GM12878 (cell line): ENCODE results near the gene BRDT. TPM values are rescaled to one million over a fixed set of nuclear protein-coding genes. Genes with fewer than 3 reads are reported as not detected.

Experiments used
- BMI1 ChIP-seq: fragments of 450-650 bp; IDR thresholded peaks from 2 replicates; pipeline ENCODE4 v1.6.1; 2016; ENCODE audit warnings: mild to moderate bottlenecking, moderate library complexity, borderline replicate concordance
- BRCA1 ChIP-seq: IDR thresholded peaks from 2 replicates; pipeline ENCODE4 v1.6.1; 2011; ENCODE audit warnings: low read depth, low read length, improper control_type of control experiment
- CHD2 ChIP-seq: IDR thresholded peaks from 2 replicates; pipeline ENCODE4 v1.6.1; 2011; ENCODE audit warnings: low read depth, low read length, improper control_type of control experiment, borderline replicate concordance
- DPF2 ChIP-seq: fragments of 450-650 bp; IDR thresholded peaks from 2 replicates; pipeline ENCODE4 v1.6.1; 2017; ENCODE audit warnings: mild to moderate bottlenecking
- EED ChIP-seq: sonication (generic); IDR thresholded peaks from 2 replicates; pipeline ENCODE4 v1.6.1; 2016; ENCODE audit warnings: antibody characterized with exemption, low read depth
- MTA3 ChIP-seq: IDR thresholded peaks from 2 replicates; pipeline ENCODE4 v1.6.1; 2012; ENCODE audit warnings: low read length, inconsistent platforms, borderline replicate concordance
- NRF1 ChIP-seq: conservative IDR thresholded peaks from 2 replicates; pipeline ENCODE4 v1.6.1; 2011; ENCODE audit warnings: mild to moderate bottlenecking, low read depth, low read length, improper control_type of control experiment
- PML ChIP-seq: IDR thresholded peaks from 2 replicates; pipeline ENCODE4 v1.6.1; 2012; ENCODE audit warnings: low read length, inconsistent platforms
- ZNF274 ChIP-seq: IDR thresholded peaks from one replicate; pipeline ENCODE4 v1.8.0; 2011; ENCODE audit not compliant: insufficient read length, insufficient read depth
- polyA plus RNA-seq, 11 experiments: library from polyadenylated mRNA; depleted of rRNA in 4 of 11; unstranded in 6 of 11; stranded (reverse) in 5 of 11; fragments of >200 nt; fragmentation: Nextera tagmentation in 4 of 11; fragmentation: Illumina TruSeq in 1 of 11; extraction: Ambion mirVana in 4 of 11; extraction: Trizol in 1 of 11; gene quantifications; 1 replicate in 1 of 11; 2 replicates in 10 of 11; pipeline versions ENCODE4 v1.2.1 to v1.2.3, GENCODE V29; 2011 to 2016; ENCODE audit warnings: inconsistent platforms in 2 of 11, missing spikeins in 2 of 11, low read depth in 1 of 11
- total RNA-seq, 4 experiments: library from RNA; depleted of rRNA in 3 of 4; stranded (reverse); fragments of >200 nt in 3 of 4; fragmentation: Illumina TruSeq in 1 of 4; extraction: Trizol in 1 of 4; gene quantifications; 2 replicates each; pipeline versions ENCODE4 v1.2.1 to v1.2.3, GENCODE V29; 2013 to 2021
- TF ChIP-seq, protein P1 (sequence below): fragments of 450-650 bp; formaldehyde crosslinking; IDR thresholded peaks from 2 replicates; pipeline ENCODE4 v1.4.0; 2020; ENCODE audit warnings: mild to moderate bottlenecking, moderate library complexity
- TF ChIP-seq, protein P2 (sequence below): fragments of 450-650 bp; formaldehyde crosslinking; IDR thresholded peaks from 2 replicates; pipeline ENCODE4 v1.4.0; 2022; ENCODE audit warnings: mild to moderate bottlenecking, moderate library complexity

BRDT gene
- total and polyA plus RNA-seq, 10 of the 15 experiments (the other 5 are each of a cell fraction or from before 2014, with no cell fraction given): 0.02 to 0.11 TPM; not detected in 8

DNA sequence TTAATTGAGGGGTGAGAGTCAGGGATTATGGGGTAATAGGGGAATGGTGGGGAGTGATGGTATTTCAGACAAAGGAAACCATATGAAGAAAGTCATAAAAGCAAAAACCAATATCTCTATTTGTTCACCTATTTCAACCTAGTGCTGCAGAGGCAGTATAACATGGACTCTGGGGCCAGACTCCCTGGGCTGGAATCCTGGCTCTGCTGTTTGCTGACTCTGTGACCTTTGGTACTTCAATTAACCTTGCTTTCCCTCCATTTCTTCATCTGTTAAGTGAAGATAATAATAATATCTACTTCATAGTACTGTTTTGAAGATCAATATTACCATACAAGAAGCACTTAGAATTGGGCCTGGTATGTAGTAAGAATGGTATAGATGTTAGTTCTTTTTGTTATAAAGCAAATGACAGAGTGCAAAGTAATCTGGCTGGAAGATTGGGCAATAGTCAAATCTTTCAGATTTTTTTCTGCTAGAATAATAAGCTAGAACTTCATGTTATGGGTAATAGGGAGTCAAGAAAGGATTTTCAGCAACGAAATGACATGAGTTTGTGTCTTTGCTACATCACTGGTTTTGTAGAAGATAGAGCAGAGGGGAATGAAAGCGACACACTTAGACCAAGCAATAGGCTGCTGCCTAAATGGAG lies 89.6 kb downstream of the BRDT start (continued):
- TF ChIP-seq ZNF274 (no peak), MTA3 (no peak), EED (no peak), NRF1 (no peak), DPF2 (no peak), BMI1 (no peak), PML (no peak), CHD2 (no peak), BRCA1 (no peak)
- TF ChIP-seq, protein P1, sequence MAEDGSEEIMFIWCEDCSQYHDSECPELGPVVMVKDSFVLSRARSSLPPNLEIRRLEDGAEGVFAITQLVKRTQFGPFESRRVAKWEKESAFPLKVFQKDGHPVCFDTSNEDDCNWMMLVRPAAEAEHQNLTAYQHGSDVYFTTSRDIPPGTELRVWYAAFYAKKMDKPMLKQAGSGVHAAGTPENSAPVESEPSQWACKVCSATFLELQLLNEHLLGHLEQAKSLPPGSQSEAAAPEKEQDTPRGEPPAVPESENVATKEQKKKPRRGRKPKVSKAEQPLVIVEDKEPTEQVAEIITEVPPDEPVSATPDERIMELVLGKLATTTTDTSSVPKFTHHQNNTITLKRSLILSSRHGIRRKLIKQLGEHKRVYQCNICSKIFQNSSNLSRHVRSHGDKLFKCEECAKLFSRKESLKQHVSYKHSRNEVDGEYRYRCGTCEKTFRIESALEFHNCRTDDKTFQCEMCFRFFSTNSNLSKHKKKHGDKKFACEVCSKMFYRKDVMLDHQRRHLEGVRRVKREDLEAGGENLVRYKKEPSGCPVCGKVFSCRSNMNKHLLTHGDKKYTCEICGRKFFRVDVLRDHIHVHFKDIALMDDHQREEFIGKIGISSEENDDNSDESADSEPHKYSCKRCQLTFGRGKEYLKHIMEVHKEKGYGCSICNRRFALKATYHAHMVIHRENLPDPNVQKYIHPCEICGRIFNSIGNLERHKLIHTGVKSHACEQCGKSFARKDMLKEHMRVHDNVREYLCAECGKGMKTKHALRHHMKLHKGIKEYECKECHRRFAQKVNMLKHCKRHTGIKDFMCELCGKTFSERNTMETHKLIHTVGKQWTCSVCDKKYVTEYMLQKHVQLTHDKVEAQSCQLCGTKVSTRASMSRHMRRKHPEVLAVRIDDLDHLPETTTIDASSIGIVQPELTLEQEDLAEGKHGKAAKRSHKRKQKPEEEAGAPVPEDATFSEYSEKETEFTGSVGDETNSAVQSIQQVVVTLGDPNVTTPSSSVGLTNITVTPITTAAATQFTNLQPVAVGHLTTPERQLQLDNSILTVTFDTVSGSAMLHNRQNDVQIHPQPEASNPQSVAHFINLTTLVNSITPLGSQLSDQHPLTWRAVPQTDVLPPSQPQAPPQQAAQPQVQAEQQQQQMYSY (CRISPR knock-in tag): no peak
- TF ChIP-seq, protein P2, sequence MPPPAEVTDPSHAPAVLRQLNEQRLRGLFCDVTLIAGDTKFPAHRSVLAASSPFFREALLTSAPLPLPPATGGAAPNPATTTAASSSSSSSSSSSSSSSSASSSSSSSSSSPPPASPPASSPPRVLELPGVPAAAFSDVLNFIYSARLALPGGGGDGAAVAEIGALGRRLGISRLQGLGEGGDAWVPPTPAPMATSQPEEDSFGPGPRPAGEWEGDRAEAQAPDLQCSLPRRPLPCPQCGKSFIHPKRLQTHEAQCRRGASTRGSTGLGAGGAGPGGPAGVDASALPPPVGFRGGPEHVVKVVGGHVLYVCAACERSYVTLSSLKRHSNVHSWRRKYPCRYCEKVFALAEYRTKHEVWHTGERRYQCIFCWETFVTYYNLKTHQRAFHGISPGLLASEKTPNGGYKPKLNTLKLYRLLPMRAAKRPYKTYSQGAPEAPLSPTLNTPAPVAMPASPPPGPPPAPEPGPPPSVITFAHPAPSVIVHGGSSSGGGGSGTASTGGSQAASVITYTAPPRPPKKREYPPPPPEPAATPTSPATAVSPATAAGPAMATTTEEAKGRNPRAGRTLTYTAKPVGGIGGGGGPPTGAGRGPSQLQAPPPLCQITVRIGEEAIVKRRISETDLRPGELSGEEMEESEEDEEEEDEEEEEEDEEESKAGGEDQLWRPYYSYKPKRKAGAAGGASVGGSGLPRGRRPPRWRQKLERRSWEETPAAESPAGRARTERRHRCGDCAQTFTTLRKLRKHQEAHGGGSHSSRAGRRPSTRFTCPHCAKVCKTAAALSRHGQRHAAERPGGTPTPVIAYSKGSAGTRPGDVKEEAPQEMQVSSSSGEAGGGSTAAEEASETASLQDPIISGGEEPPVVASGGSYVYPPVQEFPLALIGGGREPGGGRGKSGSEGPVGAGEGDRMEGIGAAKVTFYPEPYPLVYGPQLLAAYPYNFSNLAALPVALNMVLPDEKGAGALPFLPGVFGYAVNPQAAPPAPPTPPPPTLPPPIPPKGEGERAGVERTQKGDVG (CRISPR knock-in tag): no peak
